K562 (cell line): ENCODE data around the gene SLC6A9. TPM values are rescaled to one million over a fixed set of nuclear protein-coding genes. Genes with fewer than 3 reads are reported as not detected.
A peak's percentile ranks its signal among the peaks of the same experiment; 100 is the strongest.

Experiments
- ATAC-seq: fragments of 200-7000 bp; cut with Tn5 transposase; 3 replicates; pipeline ENCODE4 v1.9.1; 2020; ENCODE audit warnings: moderate library complexity
- BruUV-seq: library from RNA; stranded (reverse); fragments of 400-500 nt; replicated peaks from 2 replicates; lab custom pipeline; 2021; lab: Mats Ljungman, UMichigan
- CTCF ChIA-PET: fragments of 300-600 bp; formaldehyde crosslinking; extraction: SDS; loops from one replicate; lab custom pipeline; 2021; ENCODE audit warnings: low intra/inter-chr PET ratio; lab: Yijun Ruan, JAX
- POLR2A ChIA-PET: fragments of 300-600, 350-650 bp; sonication (Branson Sonifier 250); formaldehyde crosslinking; extraction: SDS; loops from one replicate; lab custom pipeline; 2021; ENCODE audit warnings: antibody characterized with exemption, inconsistent platforms; lab: Yijun Ruan, JAX
- DNase-seq, 4 experiments: peaks; one replicate each; pipeline versions ENCODE4 v3.0.0 to v3.0.0-alpha.2; 2011 to 2018; ENCODE audit warnings: low spot score in 3 of 4, mixed read lengths in 3 of 4; ENCODE audit errors: extremely low read depth in 1 of 4
- FAIRE-seq: peaks from 2 replicates; lab custom pipeline; 2011; peaks lifted over from hg19 to GRCh38; lab: Jason Lieb, UNC
- H2AFZ ChIP-seq: 2 replicates; pipeline ENCODE4 v1.6.0; 2011; ENCODE audit warnings: low read depth, low read length, control low read depth, inconsistent platforms
- H3K27ac ChIP-seq: fragments of 200-600 bp; 3 replicates; pipeline ENCODE4 v1.8.0; 2011; ENCODE audit warnings: low read depth, mild to moderate bottlenecking, control low read depth, inconsistent platforms, low read length, moderate library complexity, mixed read lengths; ENCODE audit errors: extremely low read depth
- H3K27me3 ChIP-seq, 2 experiments: fragments of 300-600 bp in 1 of 2; 2 replicates in 1 of 2; 3 replicates in 1 of 2; pipeline versions ENCODE4 v1.6.0 to v1.8.0; 2011; ENCODE audit warnings: inconsistent platforms in 2 of 2, low read length in 2 of 2, mild to moderate bottlenecking in 1 of 2, mixed read lengths in 1 of 2, moderate library complexity in 1 of 2; ENCODE audit not compliant: control insufficient read depth in 2 of 2, insufficient read depth in 2 of 2
- H3K36me3 ChIP-seq: fragments of 300-600 bp; 3 replicates; pipeline ENCODE4 v1.8.0; 2011; ENCODE audit warnings: mild to moderate bottlenecking, low read length, inconsistent platforms; ENCODE audit not compliant: control insufficient read depth, insufficient read depth
- H3K4me1 ChIP-seq, 2 experiments: fragments of 200-600 bp in 1 of 2; replicated peaks in 1 of 2; 2 replicates in 1 of 2; 3 replicates in 1 of 2; pipeline versions ENCODE4 v1.5.1 to v1.8.0; 2011; ENCODE audit warnings: inconsistent platforms in 2 of 2, low read length in 2 of 2, mild to moderate bottlenecking in 1 of 2, mixed read lengths in 1 of 2, moderate library complexity in 1 of 2; ENCODE audit not compliant: control insufficient read depth in 2 of 2, insufficient read depth in 2 of 2
- H3K4me2 ChIP-seq: 2 replicates; pipeline ENCODE4 v1.6.1; 2011; ENCODE audit warnings: low read length, control low read depth, inconsistent platforms, mixed read lengths; ENCODE audit not compliant: insufficient read depth
- H3K4me3 ChIP-seq: fragments of 200-600 bp; sonication (generic), shearing (Covaris generic); 2 replicates; pipeline ENCODE4 v1.5.1; 2016; ENCODE audit warnings: control low read depth, inconsistent platforms
- H3K79me2 ChIP-seq: fragments of 200-600 bp; 3 replicates; pipeline ENCODE4 v1.8.0; 2011; ENCODE audit warnings: low read length, inconsistent platforms; ENCODE audit not compliant: control insufficient read depth, insufficient read depth
- H3K9ac ChIP-seq, 2 experiments: 2 replicates each; pipeline versions ENCODE4 v1.6.0 to v1.6.1; 2011; ENCODE audit warnings: low read depth in 2 of 2, low read length in 2 of 2, control low read depth in 1 of 2, inconsistent platforms in 1 of 2, mild to moderate bottlenecking in 1 of 2, mixed read lengths in 1 of 2; ENCODE audit not compliant: insufficient read depth in 1 of 2
- H3K9me1 ChIP-seq: one replicate; pipeline ENCODE4 v1.6.0; 2011; ENCODE audit warnings: inconsistent platforms, mild to moderate bottlenecking, low read length, moderate library complexity; ENCODE audit not compliant: control insufficient read depth, insufficient read depth
- H3K9me3 ChIP-seq: replicated peaks from 2 replicates; pipeline ENCODE4 v1.5.1; 2011; ENCODE audit warnings: low read depth, low read length, inconsistent platforms; ENCODE audit not compliant: control insufficient read depth, insufficient read depth
- H4K20me1 ChIP-seq: replicated peaks from 2 replicates; pipeline ENCODE4 v1.6.1; 2011; ENCODE audit warnings: low read length, inconsistent platforms, mixed read lengths; ENCODE audit not compliant: control insufficient read depth, insufficient read depth
- EHMT2 ChIP-seq: fragments of 450-650 bp; IDR thresholded peaks from 2 replicates; pipeline ENCODE4 v1.6.1; 2018; ENCODE audit warnings: antibody characterized with exemption
- RBFOX2 ChIP-seq: fragments of 200-400 bp; formaldehyde crosslinking; IDR thresholded peaks from 2 replicates; pipeline ENCODE4 v1.6.1; 2017; ENCODE audit warnings: low read depth, mild to moderate bottlenecking, low read length, moderate library complexity
- TRIM24 ChIP-seq, 2 experiments: fragments of 450-650 bp; IDR thresholded peaks; 2 replicates each; pipeline ENCODE4 v1.6.1; 2016
- WGBS: fragments of 100-300 bp; shearing (Covaris generic); methylation state at CpG from one replicate; pipeline ENCODE4 v1.1.6; 2016; ENCODE audit warnings: low coverage, mixed read lengths; ENCODE audit not compliant: insufficient coverage; ENCODE audit errors: missing lambda C conversion rate; 5-methylcytosine and 5-hydroxymethylcytosine counted together
- in situ Hi-C: fragments of 300-500 bp; cut with MboI; formaldehyde crosslinking; loops from 4 replicates; pipeline ENCODE4 v1.15.0; 2018; ENCODE audit warnings: inconsistent platforms, mixed read lengths
- intact Hi-C: fragments of 100-400 bp; cut with micrococcal nuclease; formaldehyde crosslinking; loops from 2 replicates; pipeline ENCODE4 v1.14.2; 2022
- polyA plus RNA-seq, 8 experiments: library from polyadenylated mRNA; depleted of rRNA in 4 of 8; stranded (reverse) in 5 of 8; unstranded in 3 of 8; fragments of >200 nt; fragmentation: Nextera tagmentation in 2 of 8; fragmentation: Illumina TruSeq in 1 of 8; extraction: Ambion mirVana in 2 of 8; extraction: Trizol in 1 of 8; gene quantifications; 2 replicates each; pipeline versions ENCODE4 v1.2.1 to v1.2.3, GENCODE V29; 2011 to 2014; ENCODE audit warnings: inconsistent platforms in 1 of 8, missing spikeins in 1 of 8
- total RNA-seq, 7 experiments: library from RNA; depleted of rRNA in 6 of 7; stranded (reverse); fragments of >200 nt in 6 of 7; fragmentation: Illumina TruSeq in 2 of 7; extraction: Trizol in 2 of 7; gene quantifications; 2 replicates each; pipeline versions ENCODE4 v1.2.1 to v1.2.3, GENCODE V29; 2011 to 2021; ENCODE audit warnings: low replicate concordance in 1 of 7

Gene SLC6A9
- total and polyA plus RNA-seq, 9 of the 15 experiments (the other 6 are each of a cell fraction or from before 2014, with no cell fraction given), result 0.17 to 18.7 (median 2.9) TPM

- no peak overlapping the region for H3K27ac ChIP-seq
- H3K36me3 ChIP-seq, result peaks cover 18% of the 10 kb centered on the region
- no peak for FAIRE-seq
- peaks cover 42% of the 10 kb centered on the region for H3K79me2 ChIP-seq
- ATAC-seq, result no peak
- H3K4me2 ChIP-seq, result no peak overlapping the region
- 0 out of 2 replicates have a peak, but pooled peaks cover 7% of the 10 kb centered on the region for H4K20me1 ChIP-seq
- peaks cover 19 to 40% of the 10 kb centered on the region in 2 experiments for H3K4me1 ChIP-seq
- ChIA-PET CTCF (no interaction called here), POLR2A (interaction anchor here (0.6 to 1.7 kb wide), 5 partner anchors 17 to 179 kb away, joined by 3 to 6 read pairs (median 3); no protein-coding TSS in a partner anchor)
- TF ChIP-seq TRIM24 (IDR thresholded peaks at IDR 0.05) (no peak), RBFOX2 (peak; percentile 12; the same call in 1 of the 2 replicates)
- no peaks in the 10 kb centered on the region for H3K27me3 ChIP-seq
- intact Hi-C loops (loop anchor here (5.0 kb wide), 1 partner anchor 88 kb away; no protein-coding TSS in a partner anchor), in situ Hi-C loops (no loop called here)
- no peak overlapping the region for H3K4me3 ChIP-seq
- no peak overlapping the region for H2AFZ ChIP-seq
- no TSS peak for BruUV-seq
- WGBS, result 81% methylated on average over 13 of the region's 13 CpGs
- H3K9me3 ChIP-seq, result no peaks in the 10 kb centered on the region
- DNase-seq, result no peak
- H3K9me1 ChIP-seq, result no peaks in the 10 kb centered on the region
- peak overlapping the region in 1 of 2 experiments; percentile 59; a peak in 2 of 4 replicates for H3K9ac ChIP-seq
Observed at GRCh38 chr1:43949678-43950077, 81.6 kb downstream of the SLC6A9 start.

GRCh38 chr1:43947874-43948437 lies 83.3 kb downstream of the SLC6A9 start:
- peaks cover 21% of the 10 kb centered on the region for H3K36me3 ChIP-seq
- H4K20me1 ChIP-seq, result 0 out of 2 replicates have a peak, but pooled peaks cover 2% of the 10 kb centered on the region
- in situ Hi-C loops, result no loop called here
- H3K79me2 ChIP-seq, result peaks cover 45% of the 10 kb centered on the region
- ATAC-seq (no peak), DNase-seq (peak in 2 of 4 experiments; percentile 26 to 38), FAIRE-seq (no peak)
- H3K9me3 ChIP-seq, result no peaks in the 10 kb centered on the region
- H3K4me3 ChIP-seq, result peak overlapping the region; percentile 60
- ChIA-PET POLR2A (interaction anchor here (0.6 to 2.9 kb wide), 6 partner anchors 10 to 241 kb away, joined by 3 to 11 read pairs (median 4); partner anchors contain the start of genes DPH2 and ST3GAL3), CTCF (no interaction called here)
- no peak overlapping the region for H2AFZ ChIP-seq
- peaks cover 20 to 41% of the 10 kb centered on the region in 2 experiments for H3K4me1 ChIP-seq
- H3K27me3 ChIP-seq, result no peaks in the 10 kb centered on the region
- H3K9ac ChIP-seq, result peak overlapping the region; percentile 98; a peak in 3 of 4 replicates
- no peaks in the 10 kb centered on the region for H3K9me1 ChIP-seq
- WGBS, result 37% methylated on average over 3 of the region's 3 CpGs
- H3K4me2 ChIP-seq, result peak overlapping the region; percentile 98
- no TSS peak for BruUV-seq
- TF ChIP-seq EHMT2, result no peak
- H3K27ac ChIP-seq, result no peak overlapping the region; the same call in 2 of the 3 replicates
- intact Hi-C loops, result loop anchor here (5.0 kb wide), 1 partner anchor 89 kb away; no protein-coding TSS in a partner anchor
